22Rv1 (cell line): ENCODE results near the gene CARS1.

ENCODE experiments used
- CTCF ChIP-seq: fragments of 450-650 bp; IDR thresholded peaks from 2 replicates; pipeline ENCODE4 v1.5.1; 2017; ENCODE audit warnings: mild to moderate bottlenecking
- ZFX ChIP-seq: fragments of 450-650 bp; IDR thresholded peaks from 2 replicates; pipeline ENCODE4 v1.6.1; 2017; ENCODE audit warnings: antibody characterized with exemption, borderline replicate concordance

DNA sequence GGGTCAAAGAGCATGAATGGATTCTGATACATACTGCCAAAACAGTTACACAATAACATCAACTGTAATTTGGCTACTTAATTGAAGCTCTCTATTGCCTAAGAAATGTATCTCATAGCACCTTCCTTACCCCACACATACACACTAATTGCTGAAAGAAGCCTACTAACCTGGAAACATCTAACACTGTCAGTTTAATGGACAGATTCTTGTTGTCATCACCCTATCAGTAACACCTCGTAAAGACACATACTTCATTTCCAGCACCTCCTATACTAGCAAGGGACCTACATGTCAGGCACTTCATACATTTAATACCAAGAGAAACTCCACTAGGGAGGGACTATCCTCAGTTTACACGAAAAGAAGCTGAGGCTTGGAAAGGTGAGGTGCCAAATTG lies 75.0 kb downstream of the CARS1 start:
- no peak for TF ChIP-seq CTCF
- TF ChIP-seq ZFX = no peak
